ENCODE measurements around the gene UGT1A9. TPM values are rescaled to one million over a fixed set of nuclear protein-coding genes. Genes with fewer than 3 reads are reported as not detected.

The UGT1A9 gene
- polyA plus RNA-seq, 1 donor (not counting 4 experiments of a cell fraction or from before 2014, with no cell fraction given): not detected

- Histone ChIP-seq H3K4me2 (ENCODE audit: control insufficient read depth, extremely low read depth, insufficient read depth, low read depth, low read length) (no peak overlapping the region), H3K9me3 (ENCODE audit: control insufficient read depth, low read depth, low read length) (no peaks in the 10 kb centered on the region), H3K27me3 (ENCODE audit: control insufficient read depth, extremely low read depth, insufficient read depth, low read length) (no peaks in the 10 kb centered on the region), H3K4me3 (ENCODE audit: control insufficient read depth in 2 of 3, extremely low read depth in 1 of 3, insufficient read depth in 2 of 3, low read depth in 1 of 3, low read length in 3 of 3) (no peak overlapping the region), H4K20me1 (ENCODE audit: control insufficient read depth, extremely low read depth, insufficient read depth, low read length) (no peaks in the 10 kb centered on the region), H2AFZ (ENCODE audit: control insufficient read depth, low read length) (no peak overlapping the region), H3K79me2 (ENCODE audit: control insufficient read depth, insufficient read depth, low read length) (peaks cover 19% of the 10 kb centered on the region), H3K9ac (ENCODE audit: control insufficient read depth, extremely low read depth, insufficient read depth, low read length) (no peak overlapping the region), H3K36me3 (ENCODE audit: control insufficient read depth in 2 of 2, extremely low read depth in 1 of 2, insufficient read depth in 2 of 2, low read length in 2 of 2) (peaks cover 0 to 6% of the 10 kb centered on the region in 2 experiments), H3K9me1 (ENCODE audit: control insufficient read depth, extremely low read depth, insufficient read depth, low read length) (no peaks in the 10 kb centered on the region), H3K27ac (ENCODE audit: control insufficient read depth, insufficient read depth, low read length) (no peak overlapping the region), H3K4me1 (ENCODE audit: control insufficient read depth, extremely low read depth, insufficient read depth, low read length) (no peaks in the 10 kb centered on the region)
- no peak for TF ChIP-seq EZH2 (IDR thresholded peaks at IDR 0.05; ENCODE audit: low read length)
- no peak for TF ChIP-seq CTCF (optimal IDR thresholded peaks at IDR 0.05 in 1 of 3, IDR thresholded peaks at IDR 0.05 in 1 of 3, conservative IDR thresholded peaks at IDR 0.05 in 1 of 3; ENCODE audit: extremely low read depth in 1 of 3, insufficient read depth in 2 of 3, low read length in 3 of 3)
- dilution Hi-C loops (cut with MboI; ENCODE audit: extremely low pct_ligation_motif_present, low sequenced_read_pairs): no loop called here
- FAIRE-seq: no peak
- DNase-seq (ENCODE audit: low read depth, low spot score): no peak
Observed at GRCh38 chr2:233740870-233741269, 69.2 kb downstream of the UGT1A9 start.

GRCh38 chr2:233743464-233744259 lies 72.0 kb downstream of the UGT1A9 start:
- Histone ChIP-seq H3K27me3 (ENCODE audit: control insufficient read depth, extremely low read depth, insufficient read depth, low read length) (no peaks in the 10 kb centered on the region), H3K79me2 (ENCODE audit: control insufficient read depth, insufficient read depth, low read length) (peaks cover 13% of the 10 kb centered on the region), H3K4me3 (ENCODE audit: control insufficient read depth in 2 of 3, extremely low read depth in 1 of 3, insufficient read depth in 2 of 3, low read depth in 1 of 3, low read length in 3 of 3) (no peak overlapping the region), H3K27ac (ENCODE audit: control insufficient read depth, insufficient read depth, low read length) (no peak overlapping the region), H4K20me1 (ENCODE audit: control insufficient read depth, extremely low read depth, insufficient read depth, low read length) (no peaks in the 10 kb centered on the region), H3K9me1 (ENCODE audit: control insufficient read depth, extremely low read depth, insufficient read depth, low read length) (no peaks in the 10 kb centered on the region), H2AFZ (ENCODE audit: control insufficient read depth, low read length) (no peak overlapping the region), H3K4me2 (ENCODE audit: control insufficient read depth, extremely low read depth, insufficient read depth, low read depth, low read length) (no peak overlapping the region), H3K9me3 (ENCODE audit: control insufficient read depth, low read depth, low read length) (no peaks in the 10 kb centered on the region), H3K36me3 (ENCODE audit: control insufficient read depth in 2 of 2, extremely low read depth in 1 of 2, insufficient read depth in 2 of 2, low read length in 2 of 2) (peaks cover 0 to 1% of the 10 kb centered on the region in 2 experiments), H3K9ac (ENCODE audit: control insufficient read depth, extremely low read depth, insufficient read depth, low read length) (no peak overlapping the region), H3K4me1 (ENCODE audit: control insufficient read depth, extremely low read depth, insufficient read depth, low read length) (no peaks in the 10 kb centered on the region)
- no peak for DNase-seq (ENCODE audit: low read depth, low spot score)
- no peak for FAIRE-seq
- dilution Hi-C loops (cut with MboI; ENCODE audit: extremely low pct_ligation_motif_present, low sequenced_read_pairs): no loop called here
- TF ChIP-seq CTCF (optimal IDR thresholded peaks at IDR 0.05 in 1 of 3, IDR thresholded peaks at IDR 0.05 in 1 of 3, conservative IDR thresholded peaks at IDR 0.05 in 1 of 3; ENCODE audit: extremely low read depth in 1 of 3, insufficient read depth in 2 of 3, low read length in 3 of 3) (no peak), EZH2 (IDR thresholded peaks at IDR 0.05; ENCODE audit: low read length) (no peak)

Measured in keratinocyte (primary cell).